ENCODE measurements around the gene CYB5B. TPM values are rescaled to one million over a fixed set of nuclear protein-coding genes. Genes with fewer than 3 reads are reported as not detected.

CYB5B gene
- total RNA-seq, 1 experiment from 2014 or later: 60.2 TPM

DNA sequence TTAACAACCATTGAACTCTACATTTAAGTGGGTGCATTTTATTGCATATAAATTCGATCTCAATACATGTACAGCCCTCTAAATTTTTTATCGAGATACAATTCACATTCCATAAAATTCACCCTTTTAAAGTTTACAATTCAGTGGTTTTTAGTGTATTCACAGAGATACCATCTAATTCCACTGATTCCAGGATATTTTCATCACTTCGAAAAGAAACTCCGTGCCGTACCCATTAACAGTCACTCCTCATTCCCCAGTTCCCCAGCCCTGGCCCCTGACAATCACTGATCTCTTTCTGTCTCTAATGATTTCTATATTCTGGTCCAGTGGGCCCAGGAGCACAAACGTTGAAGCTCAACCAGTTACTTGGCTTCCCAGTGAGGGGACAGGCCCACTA is 61.4 kb downstream of the CYB5B start:
- DNase-seq (ENCODE audit: low spot score): no peak

DNA sequence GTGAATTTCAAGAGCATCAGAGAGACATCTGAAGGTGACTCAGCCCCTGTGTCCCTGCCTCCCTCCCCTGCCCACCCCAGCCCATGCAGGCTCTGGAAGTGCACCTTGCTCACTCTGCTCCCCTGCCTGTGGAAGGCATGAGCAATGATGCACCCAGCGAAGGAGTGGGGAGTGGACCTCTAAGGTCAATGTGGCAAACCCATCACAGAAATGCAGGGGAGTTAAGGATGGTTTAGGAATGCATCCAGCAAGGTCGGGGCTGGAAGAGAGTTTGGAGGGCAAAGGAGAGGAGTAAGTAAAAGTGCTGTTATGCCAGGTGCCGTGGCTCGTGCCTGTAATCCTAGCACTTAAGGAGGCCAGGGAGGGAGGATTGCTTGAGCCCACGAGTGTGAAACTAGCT is 61.9 kb downstream of the CYB5B start:
- DNase-seq (ENCODE audit: low spot score): no peak

DNA sequence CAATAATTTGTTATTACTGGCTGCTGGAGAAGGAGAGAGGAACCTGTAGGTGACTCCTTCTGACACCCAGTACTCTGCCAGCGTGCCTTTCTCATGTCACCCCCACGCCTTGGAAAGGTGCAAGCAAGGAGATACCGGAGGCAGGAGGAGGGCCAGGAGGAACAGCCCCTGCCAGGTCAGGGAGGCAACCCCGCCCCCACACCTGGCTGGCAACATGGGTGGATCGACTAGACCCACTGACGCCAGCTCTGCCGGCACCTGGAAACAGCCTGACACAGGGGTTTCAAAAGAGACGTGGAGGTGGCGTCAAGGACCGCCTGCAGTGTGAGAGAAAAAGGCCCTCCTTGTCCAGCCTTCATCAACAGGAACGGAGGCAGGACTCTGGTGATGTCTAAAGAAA is 62.3 kb downstream of the CYB5B start:
- DNase-seq (ENCODE audit: low spot score): no peak

DNA sequence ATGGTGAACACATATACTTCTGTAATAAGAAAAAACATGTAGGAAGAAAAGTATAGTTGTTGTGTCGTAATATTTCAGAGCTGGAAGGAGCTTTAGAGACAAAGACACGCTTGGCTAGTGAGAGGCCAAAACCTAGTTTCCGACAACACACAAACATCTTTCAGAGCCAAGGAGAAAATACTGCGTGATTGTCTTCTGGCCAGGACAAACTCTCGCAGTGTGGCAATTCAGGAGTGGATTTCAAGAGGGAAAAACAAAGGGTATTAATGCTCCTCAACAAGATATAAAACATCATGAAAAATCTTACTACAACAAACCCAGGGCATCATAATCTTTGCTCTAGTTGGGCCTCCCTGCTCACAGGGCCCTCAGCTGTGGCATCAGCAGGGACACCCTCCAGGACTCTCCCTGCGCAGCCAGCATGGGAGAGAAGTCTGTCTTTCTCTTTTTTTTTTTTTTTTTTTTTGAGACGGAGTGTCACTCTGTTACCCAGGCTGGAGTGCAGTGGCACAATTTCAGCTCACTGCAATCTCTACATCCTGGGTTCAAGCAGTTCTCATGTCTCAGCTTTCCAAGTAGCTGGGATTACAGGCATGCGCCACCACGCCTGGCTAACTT is 66.4 kb downstream of the CYB5B start:
- no peak for DNase-seq (ENCODE audit: low spot score)

DNA sequence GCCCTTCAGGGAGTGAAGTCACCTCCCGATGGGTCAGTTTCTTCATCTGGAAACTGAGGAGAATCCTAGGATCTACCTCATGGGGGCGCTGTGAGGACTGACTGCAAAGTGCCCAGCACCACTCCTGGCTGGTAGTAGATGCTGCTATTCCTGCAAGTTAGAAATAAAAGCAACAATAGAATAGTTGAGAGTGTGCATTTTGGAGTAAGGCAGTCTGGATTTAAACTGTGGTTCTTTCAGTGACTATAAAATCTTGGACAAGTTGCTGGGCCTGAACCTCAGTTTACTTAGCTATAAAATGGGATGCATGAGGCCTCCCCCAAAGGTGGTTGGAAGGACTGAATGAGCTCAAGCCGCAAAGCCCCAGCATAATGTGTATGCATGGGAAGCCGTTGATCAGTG is 70.6 kb downstream of the CYB5B start:
- DNase-seq (ENCODE audit: low spot score): peak; percentile 20

DNA sequence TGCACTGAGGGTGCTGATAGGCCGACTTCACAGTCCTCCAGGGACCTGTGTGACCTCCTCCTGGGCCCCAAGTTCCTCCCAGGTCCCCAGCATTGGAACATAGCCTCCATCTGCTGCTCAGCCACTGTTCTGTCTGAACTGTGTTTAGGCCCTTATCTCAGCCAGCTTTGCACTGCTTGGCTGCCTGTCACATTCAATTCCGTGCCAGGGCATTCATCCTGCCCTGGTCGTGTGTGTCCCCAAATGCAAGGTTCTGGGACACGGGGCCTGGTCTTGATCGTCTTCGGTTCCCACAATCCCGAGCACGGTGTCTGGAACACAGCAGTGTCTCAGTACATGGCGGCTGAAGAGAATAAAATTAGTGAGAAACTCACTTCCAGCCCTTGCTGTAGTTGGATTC is 71.4 kb downstream of the CYB5B start:
- DNase-seq (ENCODE audit: low spot score): no peak

DNA sequence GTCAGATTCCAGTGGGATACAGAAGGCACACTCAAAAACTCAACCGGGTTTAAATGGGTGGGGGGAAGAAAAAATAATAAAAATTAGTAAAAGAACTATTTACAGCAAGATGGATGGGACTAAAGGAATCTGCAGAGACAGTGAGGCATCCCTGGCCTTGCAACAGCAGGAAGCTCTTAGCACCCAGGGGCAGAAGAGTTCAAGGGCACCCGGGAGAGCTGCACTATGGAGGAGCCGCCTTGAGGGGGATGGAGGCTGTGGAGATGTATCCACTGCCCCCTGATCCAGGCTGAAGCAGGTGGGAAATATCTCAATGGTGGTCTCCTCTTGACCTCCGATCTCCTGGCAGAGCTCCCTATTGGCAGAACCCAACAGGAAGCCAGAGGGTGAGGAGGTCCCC is 72.0 kb downstream of the CYB5B start:
- no peak for DNase-seq (ENCODE audit: low spot score)

DNA sequence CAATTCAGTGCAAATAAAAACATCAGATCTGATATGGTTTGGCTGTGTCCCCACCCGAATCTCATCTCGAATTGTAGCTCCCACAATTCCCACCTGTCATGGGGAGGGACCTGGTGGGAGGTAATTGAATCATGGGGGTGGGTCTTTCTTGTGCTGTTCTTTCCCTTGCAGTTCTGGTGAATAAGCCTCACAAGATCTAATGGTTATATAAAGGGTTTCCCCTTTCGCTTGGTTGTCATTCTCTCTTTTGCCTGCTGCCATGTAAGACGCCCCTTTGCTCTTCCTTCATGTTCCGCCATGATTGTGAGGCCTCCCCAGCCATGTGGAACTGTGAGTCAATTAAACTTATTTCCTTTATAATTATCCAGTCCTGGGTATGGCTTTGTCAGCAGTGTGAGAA is 72.5 kb downstream of the CYB5B start:
- no peak for DNase-seq (ENCODE audit: low spot score)

DNA sequence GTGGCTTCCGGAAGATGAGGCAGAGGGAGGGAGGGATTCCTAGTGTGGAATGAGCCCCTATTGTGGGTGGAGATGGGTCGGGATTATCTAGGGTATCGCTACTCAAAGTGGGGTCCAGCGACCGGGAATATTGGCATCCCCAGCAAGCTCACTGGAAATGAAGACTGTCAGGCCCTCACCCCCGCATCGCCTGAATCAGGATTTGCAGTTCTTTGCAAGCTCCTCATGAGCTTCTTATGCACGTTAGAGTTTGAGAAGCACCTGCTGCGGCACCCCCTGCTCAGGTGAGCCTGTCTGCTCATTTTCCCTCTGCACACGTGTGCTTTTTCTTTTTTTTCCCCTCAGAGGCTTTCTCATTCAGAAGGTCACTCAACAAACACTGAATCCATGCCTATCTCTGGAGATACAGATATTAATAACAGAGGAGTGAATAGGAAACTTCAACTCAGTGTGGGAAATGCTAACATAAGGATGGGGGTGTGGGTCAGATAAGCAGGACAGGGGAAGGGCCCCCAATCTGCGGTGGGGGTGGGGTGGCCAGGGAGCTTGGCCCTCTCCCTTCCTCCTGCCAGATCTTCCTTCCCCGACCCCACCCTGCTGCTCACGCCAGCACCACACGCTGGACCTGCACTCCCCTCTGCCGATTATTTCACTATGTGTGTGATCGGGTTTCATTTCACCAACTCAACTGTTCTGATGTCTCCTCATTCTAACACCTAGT is 73.6 kb downstream of the CYB5B start:
- DNase-seq (ENCODE audit: low spot score): no peak

DNA sequence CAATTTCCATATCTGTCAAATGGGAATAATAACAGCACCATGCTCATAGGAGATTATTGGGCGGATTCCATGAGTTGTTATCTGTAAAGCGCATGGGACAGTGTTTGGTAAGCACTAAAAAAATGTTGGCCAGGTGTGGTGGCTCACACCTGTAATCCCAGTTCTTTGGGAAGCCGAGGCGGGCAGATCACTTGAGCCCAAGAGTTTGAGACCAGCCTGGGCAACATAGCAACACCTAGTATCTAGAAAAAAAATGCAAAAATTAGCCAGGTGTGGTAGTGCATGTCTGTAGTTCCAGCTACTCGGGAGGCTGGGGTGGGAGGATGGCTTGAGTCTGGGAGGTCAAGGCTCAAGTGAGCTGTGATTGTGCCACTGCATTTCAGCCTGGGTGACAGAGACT is 74.5 kb downstream of the CYB5B start:
- DNase-seq (ENCODE audit: low spot score): no peak

DNA sequence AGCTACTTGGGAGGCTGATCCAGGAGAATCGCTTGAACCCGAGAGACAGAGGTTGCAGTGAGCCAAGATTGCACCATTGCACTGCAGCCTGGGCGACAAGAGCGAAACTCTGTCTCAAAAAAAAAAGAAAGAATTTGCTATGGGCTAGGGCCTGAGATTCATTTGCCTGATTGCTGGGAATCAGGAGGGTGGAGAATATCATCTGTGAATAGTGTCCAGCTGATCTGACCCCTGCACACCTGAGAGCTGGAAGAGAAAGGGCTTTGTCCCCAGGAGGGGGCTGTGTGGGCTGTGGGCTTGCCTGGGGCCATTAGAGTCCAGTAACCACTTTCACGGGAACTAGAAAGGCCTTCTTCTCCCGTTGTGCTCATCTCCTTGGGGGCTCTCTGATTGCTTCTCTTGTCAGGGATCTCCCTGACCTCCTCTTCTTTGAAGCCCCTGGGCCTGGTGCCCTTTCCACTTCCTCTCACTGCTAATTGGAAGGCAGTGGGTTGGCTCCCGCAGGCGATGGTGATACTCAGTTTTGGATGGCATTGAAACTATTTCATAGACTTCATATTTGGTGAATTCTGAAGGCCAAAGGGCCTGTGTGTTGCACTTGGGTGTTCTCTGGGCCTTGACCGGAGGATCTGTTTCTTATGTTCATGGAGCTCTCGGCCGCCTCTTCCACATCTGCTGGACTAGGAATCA is 75.3 kb downstream of the CYB5B start:
- no peak for DNase-seq (ENCODE audit: low spot score)

DNA sequence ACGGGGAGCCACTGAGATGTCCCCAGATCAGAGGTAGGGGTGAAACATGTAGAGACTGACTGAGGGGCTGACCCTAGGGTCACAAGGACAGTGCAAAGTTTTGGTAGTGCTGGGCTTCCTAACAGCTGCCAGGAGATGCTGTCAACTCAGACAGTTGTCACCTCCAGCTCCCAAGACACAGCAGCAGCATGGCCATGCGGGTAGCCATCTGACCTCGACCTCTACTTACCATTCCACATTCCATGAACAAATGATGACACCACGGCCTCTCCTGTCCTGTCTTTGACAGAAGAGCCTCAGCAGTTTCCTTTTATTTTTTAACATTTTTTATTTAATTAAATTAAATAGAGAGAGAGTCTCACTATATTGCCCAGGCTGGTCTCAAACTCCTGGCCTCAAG is 76.1 kb downstream of the CYB5B start:
- no peak for DNase-seq (ENCODE audit: low spot score)

DNA sequence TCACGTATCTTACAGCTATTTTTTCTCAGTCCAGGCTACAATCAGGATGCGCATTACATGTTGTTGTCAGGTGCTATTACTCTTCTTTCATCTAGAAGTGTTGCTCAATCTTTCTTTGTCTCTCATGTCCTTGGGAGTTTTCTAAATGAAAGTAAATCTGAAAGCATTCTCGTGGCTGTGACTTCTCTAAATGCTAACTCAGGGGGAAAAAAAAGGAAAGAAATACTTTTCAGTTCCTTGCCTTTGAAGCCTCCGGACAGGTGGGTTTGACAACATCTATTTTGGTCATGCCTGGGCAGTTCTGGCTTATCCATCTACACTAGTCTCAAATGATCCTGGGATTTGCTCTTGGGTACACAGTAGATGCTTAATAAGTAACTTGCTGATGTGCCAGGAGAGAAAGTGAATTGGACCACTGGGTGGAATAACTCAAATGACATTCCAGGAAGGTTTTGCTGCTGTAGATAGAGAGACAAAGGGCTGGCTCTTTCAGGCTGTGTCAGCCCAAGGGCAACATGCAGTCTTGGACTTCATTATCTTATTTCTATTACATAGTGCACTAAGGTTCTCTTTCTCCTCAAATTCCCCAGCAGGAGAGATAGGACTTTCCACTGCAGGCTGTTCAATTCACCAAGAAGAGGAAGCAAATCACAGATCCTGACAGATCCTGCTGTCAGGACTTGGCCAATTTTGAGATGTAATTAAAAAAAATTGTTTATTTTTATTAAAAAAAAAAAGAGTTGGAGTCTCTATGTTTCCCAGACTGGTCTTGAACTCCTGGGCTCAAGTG is 77.7 kb downstream of the CYB5B start:
- no peak for DNase-seq (ENCODE audit: low spot score)

DNA sequence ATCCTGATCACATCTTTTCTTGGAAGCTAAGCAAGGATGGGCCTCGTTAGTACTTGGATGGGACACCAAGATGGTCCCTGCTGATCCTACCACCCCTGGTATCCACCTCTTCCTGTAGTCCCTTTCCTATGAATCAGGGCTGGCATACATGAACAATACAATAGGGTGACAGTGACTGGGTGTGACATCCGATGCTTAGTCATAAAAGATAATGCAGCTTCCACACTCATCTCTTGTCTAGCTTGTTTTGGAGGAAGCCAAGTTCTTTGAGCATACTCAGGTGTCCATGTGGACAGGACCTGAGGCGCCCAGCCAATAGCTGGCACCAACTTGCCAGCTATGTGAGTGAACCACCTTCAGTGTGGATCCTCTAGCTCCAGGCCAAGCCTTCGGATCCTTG is 78.8 kb downstream of the CYB5B start:
- no peak for DNase-seq (ENCODE audit: low spot score)

DNA sequence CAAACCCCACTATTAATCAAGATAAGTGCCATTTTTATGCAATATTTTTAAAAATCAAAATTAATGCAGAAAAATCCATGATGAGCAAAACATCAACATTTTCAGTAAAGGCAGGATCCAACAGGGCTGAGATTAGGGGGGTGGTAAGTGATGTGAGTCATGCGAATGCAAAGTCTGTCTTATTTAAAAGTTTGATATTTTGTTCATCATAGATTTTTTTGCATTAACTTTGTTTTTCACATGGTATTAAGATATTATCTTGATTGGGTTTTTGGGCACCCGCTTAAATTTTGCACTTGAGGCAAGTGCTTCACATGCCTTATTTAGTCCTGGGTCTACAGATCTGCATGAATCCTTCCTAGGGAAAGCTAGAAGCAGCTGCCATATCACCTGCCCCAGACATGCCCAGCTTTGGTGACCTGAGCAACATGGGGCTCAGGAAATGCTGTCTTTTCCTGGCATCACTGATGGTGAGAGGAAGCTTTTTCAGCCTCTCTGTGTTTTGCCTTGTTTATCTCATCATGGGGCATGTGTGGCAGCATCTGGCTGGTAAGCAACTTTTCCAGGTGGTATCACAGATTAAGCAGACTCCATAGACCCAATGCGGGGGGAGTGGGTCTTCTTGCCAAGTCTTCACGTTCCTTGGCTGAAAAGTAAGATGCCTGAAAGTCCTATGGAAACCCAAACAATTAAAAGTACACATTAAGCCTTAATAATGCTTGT is 83.8 kb downstream of the CYB5B start:
- DNase-seq (ENCODE audit: low spot score): no peak

DNA sequence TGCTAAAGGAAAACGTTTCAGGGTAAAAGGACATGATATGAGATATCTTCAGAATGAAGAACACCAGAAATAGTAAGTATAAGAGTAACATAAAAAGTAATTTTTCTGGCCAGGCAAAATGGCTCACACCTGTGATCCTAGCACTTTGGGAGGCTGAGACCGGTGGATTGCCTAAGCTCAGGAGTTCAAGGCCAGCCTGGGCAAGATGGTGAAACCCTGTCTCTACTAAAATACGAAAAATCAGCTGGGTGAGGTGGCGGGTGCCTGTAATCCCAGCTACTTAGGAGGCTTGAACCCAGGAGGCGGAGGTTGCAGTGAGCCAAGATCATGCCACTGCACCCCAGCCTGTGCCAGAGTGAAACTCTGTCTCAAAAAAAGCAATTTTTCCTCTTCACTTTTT is 84.7 kb downstream of the CYB5B start:
- no peak for DNase-seq (ENCODE audit: low spot score)

DNA sequence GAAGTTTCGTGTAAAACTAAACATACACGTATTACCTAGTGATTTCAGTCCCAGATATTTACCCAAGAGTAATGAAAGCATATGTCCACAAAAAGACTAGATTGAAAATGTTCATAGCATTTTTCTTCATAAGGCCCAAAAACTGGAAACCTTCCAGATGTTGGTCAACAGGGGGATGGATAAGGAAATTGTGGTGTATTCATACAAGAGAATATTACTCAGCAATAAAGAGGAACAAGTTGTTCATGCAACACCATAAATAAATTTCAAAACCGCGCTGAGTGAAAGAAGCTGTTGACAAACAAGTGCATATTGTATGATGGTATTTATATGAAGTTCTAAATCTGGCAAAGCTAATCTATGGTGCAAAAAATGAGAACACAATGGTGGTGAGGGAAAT is 87.2 kb downstream of the CYB5B start:
- DNase-seq (ENCODE audit: low spot score): no peak

DNA sequence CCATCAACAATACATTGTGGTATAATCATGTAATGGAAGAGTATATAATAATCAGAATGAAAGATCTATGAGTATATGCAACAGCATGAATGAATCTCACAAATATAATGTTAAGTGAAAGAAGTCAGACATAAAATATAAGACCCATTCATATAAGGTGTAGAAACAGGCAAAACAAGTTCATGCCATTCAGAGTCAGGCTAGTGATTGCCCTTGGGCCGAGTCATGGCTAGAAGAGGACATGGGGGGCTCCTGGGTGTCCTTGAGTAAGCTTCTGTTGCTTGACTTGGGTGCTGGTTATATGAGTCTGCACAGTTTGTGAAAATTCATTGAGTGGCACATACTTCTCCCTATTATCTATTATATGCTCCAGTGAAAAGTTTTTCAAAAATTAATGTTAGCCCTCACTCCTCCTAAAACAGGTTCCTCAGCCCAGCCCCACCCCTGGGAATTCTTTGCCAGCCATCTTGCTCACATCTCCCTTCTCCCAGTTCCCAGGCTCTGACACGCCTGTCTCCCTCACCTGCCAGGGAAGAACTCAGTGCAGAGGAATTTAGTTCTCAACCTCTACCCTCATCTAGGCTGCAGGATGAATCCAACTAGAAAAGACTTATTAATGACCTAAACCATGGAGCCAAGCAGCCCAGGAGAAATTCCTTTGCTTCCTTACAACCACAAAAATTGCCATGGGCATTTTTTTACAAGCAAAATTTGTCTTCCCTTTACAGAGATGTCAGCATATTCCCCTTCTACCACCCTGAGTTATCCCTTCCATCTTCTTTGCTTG is 89.0 kb downstream of the CYB5B start:
- peak; percentile 38 for DNase-seq (ENCODE audit: low spot score)

DNA sequence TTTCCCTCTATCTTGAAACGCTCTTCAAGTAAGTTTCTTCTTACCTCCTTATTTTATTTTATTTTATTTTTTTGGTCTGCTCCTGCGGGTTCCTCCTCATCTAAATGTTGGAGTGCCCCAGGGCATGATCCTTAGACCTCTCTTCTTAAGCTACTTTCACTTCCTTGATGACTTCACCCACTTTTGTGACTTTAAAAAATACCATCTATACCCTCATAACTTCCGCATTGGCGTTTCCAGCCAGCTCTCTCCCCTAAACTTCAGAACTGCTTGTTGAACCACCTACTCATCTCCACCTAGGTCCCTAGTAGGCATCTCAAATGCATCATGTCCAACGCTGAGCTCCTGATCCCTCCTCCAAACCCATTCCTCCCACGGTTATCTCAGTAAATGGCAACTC is 89.9 kb downstream of the CYB5B start:
- no peak for DNase-seq (ENCODE audit: low spot score)
